ENCODE measurements around the gene PHF21A. TPM values are rescaled to one million over a fixed set of nuclear protein-coding genes. Genes with fewer than 3 reads are reported as not detected.

PHF21A gene
- total and polyA plus RNA-seq, 12 donors = 9.6 to 48.0 (median 35.9) TPM

GRCh38 chr11:46134540-46134939, 13.3 kb upstream of the PHF21A start:
- ATAC-seq (no peak), DNase-seq (no peak)
- Histone ChIP-seq H3K27me3 (peaks cover 0 to 8% (median 0%) of the 10 kb centered on the region in 7 donors), H3K9me3 (no peaks in the 10 kb centered on the region), H3K27ac (no peak overlapping the region), H3K4me3 (no peak overlapping the region), H3K4me1 (peaks cover 0 to 11% (median 0%) of the 10 kb centered on the region in 9 donors), H3K36me3 (no peaks in the 10 kb centered on the region)
- no peak for TF ChIP-seq CTCF (IDR thresholded peaks at IDR 0.05)
- intact Hi-C loops (cut with DNase I) = loop anchor here in 2 of 10 donors (10.0 kb wide), 1 partner anchor 90 kb away; no protein-coding TSS in a partner anchor
- WGBS, 2 donors = 73 to 77% methylated on average over 3 of the region's 3 CpGs

DNA sequence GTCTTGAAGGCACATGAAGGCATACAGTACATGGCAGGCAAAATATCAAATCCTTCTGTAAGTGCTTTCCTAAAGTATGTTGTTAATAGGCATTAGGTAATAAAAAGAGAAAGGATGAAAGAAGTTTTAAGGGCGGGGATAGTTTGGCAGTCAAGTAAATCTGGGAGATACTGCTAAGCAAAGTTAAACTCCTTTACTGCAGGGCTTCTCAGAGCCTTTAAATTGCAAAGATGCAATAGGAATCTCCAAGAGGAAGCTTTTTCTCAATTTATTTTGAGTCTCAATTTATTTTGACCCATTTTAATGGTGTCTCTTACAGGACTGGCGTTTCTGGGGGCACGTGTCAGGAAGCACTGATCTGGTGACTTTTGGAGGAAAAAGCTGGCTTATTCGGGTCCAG, 12.8 kb upstream of the PHF21A start:
- no peak for TF ChIP-seq CTCF (IDR thresholded peaks at IDR 0.05)
- no peak overlapping the region for H3K27ac ChIP-seq
- H3K4me3 ChIP-seq = no peak overlapping the region
- ATAC-seq = no peak
- H3K4me1 ChIP-seq = peaks cover 0 to 11% (median 0%) of the 10 kb centered on the region in 9 donors
- no peaks in the 10 kb centered on the region for H3K36me3 ChIP-seq
- DNase-seq = no peak
- peaks cover 0 to 6% (median 0%) of the 10 kb centered on the region in 7 donors for H3K27me3 ChIP-seq
- intact Hi-C loops (cut with DNase I) = loop anchor here in 2 of 10 donors (10.0 kb wide), 1 partner anchor 91 kb away; no protein-coding TSS in a partner anchor
- H3K9me3 ChIP-seq = no peaks in the 10 kb centered on the region
- 63 to 72% methylated on average over 4 of the region's 4 CpGs for WGBS, 2 donors

DNA sequence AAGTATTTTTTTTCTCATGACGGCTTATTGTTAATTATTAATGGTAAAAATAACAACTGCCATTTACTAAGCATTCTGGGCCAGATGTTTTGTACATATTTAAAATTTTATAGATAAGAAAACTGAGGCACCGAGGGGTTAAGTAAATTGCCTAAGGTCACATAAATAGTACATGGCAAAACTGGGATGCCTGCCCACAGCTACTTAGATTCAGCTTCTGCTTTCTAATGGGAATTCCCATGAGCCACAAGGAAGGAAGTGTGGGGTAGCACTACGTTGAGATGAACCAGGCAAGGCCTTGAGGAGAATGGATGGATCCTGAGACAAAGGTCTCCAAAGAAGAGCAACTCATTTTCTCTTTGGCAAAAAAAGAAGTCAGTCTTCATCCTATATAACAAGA, 11.9 kb upstream of the PHF21A start:
- Histone ChIP-seq H3K4me1 (peaks cover 0 to 11% (median 0%) of the 10 kb centered on the region in 9 donors), H3K36me3 (no peaks in the 10 kb centered on the region), H3K27ac (no peak overlapping the region), H3K27me3 (no peaks in the 10 kb centered on the region), H3K9me3 (no peaks in the 10 kb centered on the region), H3K4me3 (no peak overlapping the region)
- ATAC-seq (peak in 6 of 8 donors; percentile 38 to 85 (median 60)), DNase-seq (peak in 1 of 2 donors; percentile 42)
- 26 to 30% methylated on average over 3 of the region's 3 CpGs for WGBS, 2 donors
- intact Hi-C loops (cut with DNase I) = loop anchor here in 2 of 10 donors (10.0 kb wide), 1 partner anchor 92 kb away; no protein-coding TSS in a partner anchor
- no peak for TF ChIP-seq CTCF (IDR thresholded peaks at IDR 0.05)

GRCh38 chr11:46130286-46130940, 9.2 kb upstream of the PHF21A start:
- H3K4me3 ChIP-seq = no peak overlapping the region
- 79 to 81% methylated on average over 3 of the region's 3 CpGs for WGBS, 2 donors
- no peak overlapping the region for H3K27ac ChIP-seq
- ATAC-seq (no peak), DNase-seq (no peak)
- H3K36me3 ChIP-seq = no peaks in the 10 kb centered on the region
- no peak for TF ChIP-seq CTCF (IDR thresholded peaks at IDR 0.05)
- intact Hi-C loops (cut with DNase I) = loop anchor here in 2 of 10 donors (10.0 kb wide), 1 partner anchor 94 kb away; no protein-coding TSS in a partner anchor
- H3K4me1 ChIP-seq = peaks cover 0 to 16% (median 0%) of the 10 kb centered on the region in 9 donors
- H3K9me3 ChIP-seq = no peaks in the 10 kb centered on the region
- no peaks in the 10 kb centered on the region for H3K27me3 ChIP-seq

Measured in heart right ventricle (tissue), 16 donors.